Measurements from ENCODE around the gene TARS2.
A peak's percentile ranks its signal among the peaks of the same experiment; 100 is the strongest.

The TARS2 gene

DNA sequence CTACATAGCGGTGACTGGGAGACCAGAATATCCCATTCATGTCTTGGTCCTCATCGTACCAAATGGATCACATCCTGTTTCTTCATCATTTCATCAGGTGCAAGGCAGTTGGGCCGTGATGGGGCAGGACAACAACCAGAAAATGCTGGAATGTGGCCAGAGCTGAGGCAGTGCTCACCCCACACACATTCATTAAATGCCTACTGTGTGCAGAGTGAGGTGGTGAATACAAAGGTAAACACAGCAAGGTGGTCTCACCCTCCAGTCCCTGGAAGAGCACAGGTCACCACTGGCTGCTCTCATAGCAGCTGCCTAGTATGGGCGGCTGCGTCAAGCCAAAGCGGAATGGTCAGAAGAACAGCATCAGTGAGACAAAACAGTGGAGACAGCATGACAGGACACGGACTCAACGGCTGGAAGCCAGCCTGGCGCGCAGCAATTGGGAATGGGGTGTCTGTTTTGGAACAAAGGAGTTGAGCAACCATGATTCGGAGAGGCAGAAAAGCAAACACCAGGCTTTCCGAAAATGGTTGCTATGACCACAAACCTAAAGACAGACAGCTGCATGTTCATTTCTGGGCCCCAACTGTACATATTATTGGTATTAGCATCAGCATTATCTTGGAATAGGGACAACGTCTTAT lies 56.4 kb downstream of the TARS2 start:
- peak; percentile 94 for DNase-seq

DNA sequence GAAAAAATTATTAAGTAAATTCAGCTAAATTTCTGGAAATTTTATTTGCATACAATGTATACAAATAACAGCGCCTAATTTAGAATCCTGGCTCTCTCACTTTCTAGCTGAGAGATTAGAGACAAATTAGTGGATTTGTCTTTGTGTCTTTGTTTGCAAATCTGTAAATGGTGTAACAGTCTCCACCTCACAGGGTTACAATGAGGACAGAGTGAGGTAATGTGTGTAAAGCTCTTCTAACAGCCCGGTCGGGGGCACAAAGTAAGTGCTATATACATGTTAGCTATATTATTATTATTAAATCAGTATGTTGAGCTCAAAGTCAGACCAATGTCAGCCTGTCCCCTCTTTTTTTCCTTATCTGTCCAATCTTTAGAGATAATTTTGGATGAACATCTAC lies 57.0 kb downstream of the TARS2 start:
- DNase-seq = peak; percentile 85

DNA sequence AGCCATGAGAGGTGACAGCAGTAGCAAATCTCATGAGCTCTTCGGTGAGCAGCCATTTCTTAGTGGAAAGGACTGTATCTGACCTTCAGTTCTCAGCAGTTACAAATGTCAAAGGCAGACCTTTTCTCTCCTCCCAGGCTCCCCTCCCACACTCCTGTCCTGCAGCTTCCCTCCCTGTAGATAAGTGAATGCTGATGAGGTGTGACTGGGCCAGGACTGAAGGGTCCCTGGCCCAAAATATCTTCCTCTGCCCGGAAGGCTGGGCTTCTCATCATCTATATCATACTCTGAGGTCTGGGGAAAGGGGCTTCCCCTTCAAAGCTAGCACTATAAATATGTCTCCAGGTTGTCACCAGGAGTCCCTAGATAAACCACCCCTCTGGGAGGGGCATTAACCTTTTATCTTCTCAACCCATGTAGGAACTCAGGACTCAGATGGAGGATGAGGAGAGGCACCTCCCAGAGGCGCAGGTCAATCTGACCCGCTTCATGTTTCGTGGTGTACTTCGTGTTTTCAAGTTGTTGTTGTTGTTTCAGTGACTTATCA lies 58.3 kb downstream of the TARS2 start:
- DNase-seq = no peak

DNA sequence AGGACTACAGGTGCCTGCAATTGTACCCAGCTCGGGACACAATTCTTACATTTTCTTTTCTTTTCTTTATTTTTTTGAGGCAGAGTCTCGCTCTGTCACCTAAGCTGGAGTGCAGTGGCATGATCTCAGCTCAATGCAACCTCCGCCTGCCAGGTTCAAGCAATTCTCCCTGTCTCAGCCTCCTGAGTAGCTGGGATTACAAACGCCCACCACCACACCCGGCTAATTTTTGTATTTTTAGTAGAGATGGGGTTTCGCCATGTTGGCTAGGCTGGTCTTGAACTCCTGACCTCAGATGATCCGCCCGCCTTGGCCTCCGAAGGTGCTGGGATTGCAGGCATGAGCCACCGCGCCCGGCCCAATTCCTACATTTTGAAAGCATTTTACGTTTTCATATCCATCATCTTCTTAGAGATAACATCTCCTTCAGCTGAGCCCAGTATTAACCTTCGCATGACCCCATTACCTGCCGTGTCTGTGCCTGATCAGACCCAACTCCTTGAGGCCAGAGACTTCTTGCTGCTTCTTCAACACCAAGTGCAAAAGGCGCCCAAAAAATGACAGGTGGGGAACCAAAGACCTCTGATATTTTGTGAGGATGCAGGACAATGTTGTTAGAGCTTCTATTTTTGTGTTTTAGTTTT lies 59.2 kb downstream of the TARS2 start:
- DNase-seq = no peak

DNA sequence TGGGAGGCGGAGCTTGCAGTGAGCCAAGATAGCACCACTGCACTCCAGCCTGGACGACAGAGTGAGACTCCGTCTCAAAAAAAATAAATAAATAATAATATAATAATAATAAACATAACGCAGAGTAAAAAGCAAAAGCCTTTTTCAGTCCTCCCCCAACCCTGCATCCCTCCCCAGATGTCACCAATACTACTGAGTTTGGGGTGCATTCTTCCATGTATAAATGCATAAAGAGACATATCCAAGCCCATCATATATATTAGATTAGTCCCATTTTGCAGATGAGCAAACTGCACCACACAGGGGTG lies 61.1 kb downstream of the TARS2 start:
- DNase-seq = no peak

DNA sequence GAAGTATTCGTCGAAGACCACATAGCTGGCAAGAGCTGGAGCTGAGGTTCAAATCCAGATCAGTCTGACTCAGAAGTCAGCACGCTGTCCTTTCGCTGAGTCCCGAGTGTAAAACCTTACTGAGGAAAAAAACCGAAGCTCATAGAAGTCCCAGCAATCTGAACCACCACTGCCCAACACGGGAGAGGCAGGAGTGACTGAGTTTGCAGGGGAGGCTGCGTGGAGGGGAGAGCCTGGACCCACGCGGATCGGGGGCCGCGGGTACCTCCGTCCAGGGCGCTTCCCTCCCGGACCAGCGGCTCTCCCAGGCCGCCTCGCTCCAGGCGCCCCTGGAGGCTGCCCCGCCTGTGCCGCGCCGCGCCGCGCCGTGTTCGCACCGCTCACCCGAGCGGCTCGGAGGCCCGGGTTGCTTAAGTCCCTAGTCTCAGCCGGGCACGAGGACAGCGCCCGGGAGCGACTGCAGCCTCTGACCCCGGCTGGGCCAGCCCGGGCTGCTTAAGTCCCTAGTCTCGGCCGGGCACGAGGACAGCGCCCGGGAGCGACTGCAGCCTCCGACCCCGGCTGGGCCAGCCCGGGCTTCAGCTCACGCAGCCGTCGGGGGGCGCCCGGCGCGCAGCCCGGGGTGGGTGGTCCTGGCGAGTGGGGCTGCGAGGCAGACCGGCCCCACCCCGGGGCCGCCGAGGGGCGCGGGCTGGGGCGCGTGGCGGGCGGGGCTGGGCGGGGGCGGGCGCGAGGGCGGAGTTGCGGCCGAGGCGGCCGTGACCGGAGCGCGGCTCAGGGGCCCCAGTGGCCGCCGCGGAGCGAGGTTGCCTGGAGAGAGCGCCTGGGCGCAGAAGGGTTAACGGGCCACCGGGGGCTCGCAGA lies 61.6 kb downstream of the TARS2 start, which contains the start of gene ADAMTSL4:
TSS of gene ADAMTSL4 (plus strand) at position 777 of the 864 bp plus-strand sequence. CDS start 2,881 bp downstream, outside the sequence.
- DNase-seq = peak; percentile 45

DNA sequence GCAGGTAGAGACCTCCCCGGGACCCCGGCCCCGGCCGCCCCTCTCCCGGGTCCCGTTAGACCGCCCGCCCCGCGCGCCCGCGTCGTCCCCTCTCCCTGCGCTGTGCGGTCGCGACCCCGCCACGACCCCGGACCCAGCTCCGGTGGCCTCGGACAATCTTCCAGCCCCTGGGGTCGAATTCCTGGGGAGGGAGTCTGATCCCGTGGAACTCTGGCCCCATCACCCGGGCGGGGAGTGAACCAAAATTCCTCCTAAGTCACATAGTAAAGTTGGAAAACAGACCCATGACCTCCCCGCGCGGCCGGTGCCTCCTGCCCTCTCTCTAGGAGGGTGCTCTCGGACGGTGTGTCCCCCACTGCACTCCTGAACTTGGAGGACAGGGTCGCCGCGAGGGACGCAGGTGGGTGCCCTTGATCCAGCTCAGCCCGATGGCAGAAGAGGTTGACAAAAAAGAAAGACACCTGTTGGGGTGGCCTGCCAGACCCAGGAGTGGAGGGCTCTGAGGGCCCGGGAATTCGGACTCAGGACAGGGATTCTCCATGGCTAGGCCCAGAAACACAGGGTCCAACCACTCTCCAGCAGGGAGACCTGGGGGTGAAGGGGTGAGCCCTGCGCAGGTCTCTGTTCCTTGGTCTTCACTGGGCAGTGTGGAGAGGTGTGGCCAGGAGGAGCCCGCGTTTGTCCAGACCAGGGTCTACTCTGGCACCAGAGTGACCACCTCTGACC lies 62.4 kb downstream of the TARS2 start:
- no peak for DNase-seq

DNA sequence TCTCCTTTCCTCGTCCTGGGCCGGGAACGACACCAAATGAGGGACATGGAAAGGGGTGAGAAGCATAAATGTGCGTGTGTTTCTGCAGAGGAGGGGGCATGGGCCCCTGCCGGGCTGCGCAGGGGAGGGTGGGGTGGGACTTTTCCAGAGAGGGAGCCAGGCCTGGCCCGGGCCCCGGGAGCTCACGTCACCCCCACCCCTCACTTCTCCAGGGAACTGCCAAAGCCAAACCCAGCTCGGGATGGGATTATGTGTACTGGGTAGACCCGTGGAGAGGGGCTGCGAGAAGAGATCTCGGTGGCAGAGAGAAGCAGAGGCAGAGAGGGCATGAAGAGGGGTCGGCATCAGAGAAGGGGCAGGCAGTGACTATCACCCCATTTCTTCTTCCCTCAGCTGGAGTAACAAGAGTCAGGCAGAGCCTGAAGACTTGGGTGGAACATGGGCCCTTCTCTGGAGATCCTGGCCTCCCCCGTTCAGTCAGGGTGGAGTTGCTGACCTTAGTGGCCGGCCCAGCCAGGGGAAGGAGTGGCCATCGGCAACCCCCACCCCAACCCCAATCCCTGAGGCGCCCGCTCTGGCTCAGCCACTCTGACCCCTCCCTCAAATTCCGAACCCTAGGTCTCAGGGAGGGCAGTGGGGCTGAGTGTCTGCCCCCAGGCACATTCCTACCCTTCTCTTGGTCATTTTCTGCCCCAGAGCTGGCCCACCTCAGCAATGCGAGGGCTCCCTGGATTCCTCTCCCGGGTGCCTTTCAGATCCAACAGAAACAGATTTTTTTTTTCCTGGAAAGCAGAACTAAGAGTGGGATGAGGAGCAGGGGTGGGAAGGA lies 63.2 kb downstream of the TARS2 start:
- no peak for DNase-seq

DNA sequence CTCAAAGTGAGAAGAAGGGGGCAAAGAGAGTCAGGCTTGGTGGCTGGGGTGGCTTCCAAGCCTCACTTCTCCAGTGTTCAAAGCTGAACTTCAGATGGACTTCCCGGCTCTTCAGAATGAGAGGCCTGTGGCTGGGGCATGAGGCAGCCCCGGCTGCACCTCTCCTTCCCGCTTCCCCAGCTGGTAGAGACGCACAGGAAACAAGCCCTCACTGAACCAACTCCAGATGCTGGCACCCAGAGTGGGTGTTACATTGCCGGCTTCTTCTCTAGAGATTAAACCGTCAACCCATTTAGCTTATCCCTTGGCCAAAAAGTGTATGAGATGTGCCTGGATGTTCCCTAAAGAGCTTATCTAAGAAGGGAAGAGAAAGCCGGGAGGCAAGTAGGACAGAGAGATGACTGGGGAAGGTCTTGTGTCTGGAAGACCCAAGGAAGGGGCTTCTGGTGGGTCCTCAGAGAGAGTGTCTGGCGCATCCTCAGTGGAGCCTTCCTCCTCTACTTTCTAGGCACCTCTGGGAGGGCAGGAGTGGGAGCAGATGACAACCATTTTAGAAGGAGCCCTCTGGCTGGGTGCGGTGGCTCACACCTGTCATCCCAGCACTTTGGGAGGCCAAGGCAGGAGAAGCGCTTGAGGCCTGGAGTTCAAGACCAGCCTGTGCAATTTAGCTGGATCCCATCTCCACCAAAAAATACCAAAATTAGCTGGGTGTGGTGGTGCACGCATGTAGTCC lies 64.0 kb downstream of the TARS2 start:
- no peak for DNase-seq

DNA sequence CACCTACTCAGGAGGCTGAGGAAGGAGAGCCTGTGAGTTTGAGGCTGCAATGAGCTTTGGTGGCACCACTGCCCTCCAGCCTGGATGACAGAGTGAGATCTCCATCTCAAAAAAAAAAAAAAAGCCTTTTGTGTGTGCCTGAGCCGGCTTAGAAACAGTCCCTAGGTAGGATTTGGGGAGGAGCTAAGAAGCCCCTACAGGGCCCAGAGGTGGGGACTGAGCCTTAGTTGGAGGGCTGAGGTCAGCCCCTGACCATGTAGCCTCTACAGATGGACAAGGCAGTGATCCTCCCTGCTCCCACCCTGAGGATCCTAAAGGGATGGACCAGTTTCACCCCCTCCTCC lies 64.5 kb downstream of the TARS2 start:
- no peak for DNase-seq

DNA sequence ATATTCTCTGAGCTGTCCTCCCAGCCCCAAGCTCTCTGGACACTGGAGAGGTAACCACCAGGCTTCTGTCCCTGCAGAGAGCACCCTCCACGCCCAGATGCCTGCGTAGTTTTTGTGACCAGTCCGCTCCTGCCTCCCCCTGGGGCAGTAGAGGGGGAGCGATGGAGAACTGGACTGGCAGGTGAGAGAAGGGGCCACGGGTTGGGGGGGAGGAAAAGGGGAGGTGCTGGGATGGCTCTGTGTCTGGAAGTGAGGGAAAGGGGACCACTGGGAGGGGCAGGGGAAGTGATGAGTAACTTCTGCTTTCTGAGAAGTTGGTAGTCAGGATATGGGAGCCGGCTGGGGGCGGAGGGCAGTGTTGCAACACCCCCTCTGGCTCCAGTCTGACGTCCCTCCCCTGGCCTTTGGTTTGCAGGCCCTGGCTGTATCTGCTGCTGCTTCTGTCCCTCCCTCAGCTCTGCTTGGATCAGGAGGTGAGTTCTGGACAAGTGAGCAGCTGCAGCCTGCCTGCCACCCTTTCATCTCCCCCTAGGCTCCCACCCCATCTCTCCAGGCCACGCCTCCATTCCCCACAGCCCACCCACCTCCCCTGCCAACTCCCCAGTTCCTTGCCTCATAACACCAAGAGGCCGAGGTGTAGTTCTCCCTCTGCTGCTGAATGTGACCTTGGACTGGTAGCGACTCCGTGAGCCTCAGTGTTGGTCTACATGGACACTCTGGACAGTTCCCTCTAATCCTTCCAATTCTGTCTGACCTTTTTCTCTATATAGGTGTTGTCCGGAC lies 65.1 kb downstream of the TARS2 start:
- no peak for DNase-seq

DNA sequence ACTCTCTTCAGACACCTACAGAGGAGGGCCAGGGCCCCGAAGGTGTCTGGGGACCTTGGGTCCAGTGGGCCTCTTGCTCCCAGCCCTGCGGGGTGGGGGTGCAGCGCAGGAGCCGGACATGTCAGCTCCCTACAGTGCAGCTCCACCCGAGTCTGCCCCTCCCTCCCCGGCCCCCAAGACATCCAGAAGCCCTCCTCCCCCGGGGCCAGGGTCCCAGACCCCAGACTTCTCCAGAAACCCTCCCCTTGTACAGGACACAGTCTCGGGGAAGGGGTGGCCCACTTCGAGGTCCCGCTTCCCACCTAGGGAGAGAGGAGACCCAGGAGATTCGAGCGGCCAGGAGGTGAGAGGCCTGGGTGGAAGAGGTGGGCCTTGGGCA lies 65.7 kb downstream of the TARS2 start:
- DNase-seq = no peak

DNA sequence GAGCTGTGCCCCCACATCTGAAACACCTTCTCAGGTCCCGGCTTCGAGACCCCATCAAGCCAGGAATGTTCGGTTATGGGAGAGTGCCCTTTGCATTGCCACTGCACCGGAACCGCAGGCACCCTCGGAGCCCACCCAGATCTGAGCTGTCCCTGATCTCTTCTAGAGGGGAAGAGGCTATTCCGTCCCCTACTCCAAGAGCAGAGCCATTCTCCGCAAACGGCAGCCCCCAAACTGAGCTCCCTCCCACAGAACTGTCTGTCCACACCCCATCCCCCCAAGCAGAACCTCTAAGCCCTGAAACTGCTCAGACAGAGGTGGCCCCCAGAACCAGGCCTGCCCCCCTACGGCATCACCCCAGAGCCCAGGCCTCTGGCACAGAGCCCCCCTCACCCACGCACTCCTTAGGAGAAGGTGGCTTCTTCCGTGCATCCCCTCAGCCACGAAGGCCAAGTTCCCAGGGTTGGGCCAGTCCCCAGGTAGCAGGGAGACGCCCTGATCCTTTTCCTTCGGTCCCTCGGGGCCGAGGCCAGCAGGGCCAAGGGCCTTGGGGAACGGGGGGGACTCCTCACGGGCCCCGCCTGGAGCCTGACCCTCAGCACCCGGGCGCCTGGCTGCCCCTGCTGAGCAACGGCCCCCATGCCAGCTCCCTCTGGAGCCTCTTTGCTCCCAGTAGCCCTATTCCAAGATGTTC lies 66.3 kb downstream of the TARS2 start:
- DNase-seq = no peak

DNA sequence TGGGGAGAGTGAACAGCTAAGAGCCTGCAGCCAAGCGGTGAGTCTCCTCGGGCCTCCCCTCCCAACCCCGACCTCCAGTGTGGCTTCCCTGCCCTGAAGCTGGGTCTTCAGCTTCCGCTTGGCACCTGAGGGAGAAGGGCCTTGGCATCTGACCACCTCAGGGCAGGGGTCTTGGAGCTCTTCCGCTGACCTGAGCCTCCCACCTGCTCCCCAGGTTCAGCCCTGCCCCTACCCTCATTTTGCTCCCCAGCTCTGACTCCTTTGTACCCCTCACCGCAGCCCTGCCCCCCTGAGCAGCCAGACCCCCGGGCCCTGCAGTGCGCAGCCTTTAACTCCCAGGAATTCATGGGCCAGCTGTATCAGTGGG lies 66.8 kb downstream of the TARS2 start:
- DNase-seq = no peak

DNA sequence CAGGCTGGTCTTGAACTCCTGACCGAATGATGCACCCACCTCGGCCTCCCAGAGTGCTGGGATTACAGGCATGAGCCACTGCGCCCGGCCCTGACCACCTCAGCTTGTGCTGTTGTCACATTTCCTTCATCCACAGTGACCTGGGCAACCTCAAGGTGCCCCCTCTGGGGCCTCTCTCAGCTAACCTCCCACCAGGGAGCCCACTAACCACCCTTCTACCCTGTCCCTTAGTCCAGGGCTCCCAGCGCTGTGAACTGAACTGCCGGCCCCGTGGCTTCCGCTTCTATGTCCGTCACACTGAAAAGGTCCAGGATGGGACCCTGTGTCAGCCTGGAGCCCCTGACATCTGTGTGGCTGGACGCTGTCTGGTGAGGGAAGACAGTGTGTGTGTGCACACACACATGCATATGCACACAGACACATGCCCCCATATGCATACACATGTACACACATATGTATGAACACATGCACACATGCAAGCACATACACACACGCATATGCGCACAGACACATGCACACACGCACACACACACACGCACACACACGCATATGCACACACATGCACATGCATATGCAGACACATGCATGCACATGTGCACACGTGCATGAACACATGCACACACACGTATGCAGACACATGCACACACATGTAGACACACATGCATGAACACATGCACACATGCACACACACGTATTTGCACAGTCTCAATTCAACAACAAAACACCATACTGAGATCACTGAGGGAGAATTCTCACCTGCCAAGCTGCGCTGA lies 68.2 kb downstream of the TARS2 start:
- DNase-seq = no peak

DNA sequence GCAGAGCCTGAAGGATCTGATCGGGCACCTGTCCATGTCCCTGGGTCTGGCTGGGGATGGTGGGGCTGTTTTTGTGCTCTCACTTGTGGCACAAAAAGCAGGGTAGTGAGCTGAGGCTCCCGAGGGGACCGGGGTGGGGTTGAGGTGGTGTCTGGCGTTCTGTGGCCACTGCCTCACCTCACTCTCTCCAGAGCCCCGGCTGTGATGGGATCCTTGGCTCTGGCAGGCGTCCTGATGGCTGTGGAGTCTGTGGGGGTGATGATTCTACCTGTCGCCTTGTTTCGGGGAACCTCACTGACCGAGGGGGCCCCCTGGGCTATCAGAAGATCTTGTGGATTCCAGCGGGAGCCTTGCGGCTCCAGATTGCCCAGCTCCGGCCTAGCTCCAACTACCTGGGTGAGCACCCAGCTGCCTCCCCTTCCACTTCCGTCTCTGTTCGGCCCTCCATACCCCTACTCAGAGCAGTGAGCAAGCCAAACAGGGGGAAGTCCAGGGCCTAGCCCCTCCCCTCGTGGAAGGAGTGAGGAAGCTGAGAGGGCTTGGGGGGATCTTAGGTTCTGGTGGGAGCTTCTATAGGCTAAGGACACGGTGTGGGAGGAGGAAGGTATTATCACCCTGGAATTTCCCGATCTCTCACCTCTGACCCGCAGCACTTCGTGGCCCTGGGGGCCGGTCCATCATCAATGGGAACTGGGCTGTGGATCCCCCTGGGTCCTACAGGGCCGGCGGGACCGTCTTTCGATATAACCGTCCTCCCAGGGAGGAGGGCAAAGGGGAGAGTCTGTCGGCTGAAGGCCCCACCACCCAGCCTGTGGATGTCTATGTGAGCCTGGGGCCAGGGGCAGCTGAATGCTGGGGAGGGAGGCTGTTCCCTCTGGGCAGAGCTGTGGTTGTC lies 69.0 kb downstream of the TARS2 start:
- no peak for DNase-seq

DNA sequence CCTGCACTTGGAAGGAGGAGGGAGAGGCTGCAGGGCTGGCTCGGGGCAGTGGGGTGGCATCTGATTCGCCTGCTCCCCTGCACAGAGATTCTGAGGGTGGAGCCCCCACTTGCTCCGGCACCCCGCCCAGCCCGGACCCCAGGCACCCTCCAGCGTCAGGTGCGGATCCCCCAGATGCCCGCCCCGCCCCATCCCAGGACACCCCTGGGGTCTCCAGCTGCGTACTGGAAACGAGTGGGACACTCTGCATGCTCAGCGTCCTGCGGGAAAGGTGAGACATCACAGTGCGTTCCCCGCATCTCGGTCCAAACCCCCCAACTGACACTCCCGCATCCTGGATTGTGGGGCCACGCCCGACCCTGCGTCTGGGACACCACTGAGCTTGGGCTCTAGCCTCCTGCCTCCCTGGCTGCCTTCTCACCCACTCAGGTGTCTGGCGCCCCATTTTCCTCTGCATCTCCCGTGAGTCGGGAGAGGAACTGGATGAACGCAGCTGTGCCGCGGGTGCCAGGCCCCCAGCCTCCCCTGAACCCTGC lies 69.9 kb downstream of the TARS2 start:
- DNase-seq = no peak
